Right lung (tissue), 5 donors: Measurements from ENCODE around the gene MRGPRF. TPM values are rescaled to one million over a fixed set of nuclear protein-coding genes. Genes with fewer than 3 reads are reported as not detected.
A peak's percentile ranks its signal among the peaks of the same experiment; 100 is the strongest.

Source experiments
- DNase-seq, 2 donors: peaks; one replicate each; pipeline ENCODE4 v3.0.0-alpha.2; 2013
- polyA plus RNA-seq, 5 donors: library from polyadenylated mRNA; unstranded; fragments of 120-200 nt; gene quantifications; one replicate each; pipeline versions ENCODE4 v1.2.1 to v1.2.3, GENCODE V29; 2013; ENCODE audit warnings: inconsistent platforms in 1 of 5, low replicate concordance in 1 of 5; ENCODE audit not compliant: insufficient read length in 5 of 5, insufficient read depth in 1 of 5

Gene MRGPRF
- polyA plus RNA-seq, 5 donors, result 3.1 to 8.9 (median 5.4) TPM

GRCh38 chr11:69051381-69052342 is 38.6 kb upstream of the MRGPRF start:
- no peak for DNase-seq

- no peak for DNase-seq
These were observed 37.7 kb upstream of the MRGPRF start for GRCh38 chr11:69050592-69051380.

- no peak for DNase-seq
These were observed 36.4 kb upstream of the MRGPRF start for GRCh38 chr11:69049490-69049867.

GRCh38 chr11:69048694-69049489 is 35.8 kb upstream of the MRGPRF start, which contains the start of gene TPCN2:
TPCN2 (plus strand) TSS chr11:69048932; CDS start chr11:69048998, 66 bp downstream.
- DNase-seq, result peak; percentile 97 to 98

- no peak for DNase-seq
These were observed 35.1 kb upstream of the MRGPRF start for GRCh38 chr11:69048031-69048693.

GRCh38 chr11:69044111-69045013 is 31.3 kb upstream of the MRGPRF start:
- peak in 1 of 2 donors; percentile 54 for DNase-seq

- DNase-seq, result no peak
These were observed 28.5 kb upstream of the MRGPRF start for GRCh38 chr11:69041516-69041915.

- DNase-seq, result no peak
These were observed 27.7 kb upstream of the MRGPRF start for GRCh38 chr11:69040581-69041260.

GRCh38 chr11:69040051-69040450 is 27.0 kb upstream of the MRGPRF start:
- DNase-seq, result no peak

- DNase-seq, result no peak
These were observed 26.5 kb upstream of the MRGPRF start for GRCh38 chr11:69039501-69039900.

GRCh38 chr11:69037544-69037943 is 24.5 kb upstream of the MRGPRF start:
- no peak for DNase-seq

GRCh38 chr11:69037074-69037473 is 24.0 kb upstream of the MRGPRF start:
- DNase-seq, result no peak

GRCh38 chr11:69035946-69036340 is 22.9 kb upstream of the MRGPRF start:
- no peak for DNase-seq

- no peak for DNase-seq
These were observed 22.3 kb upstream of the MRGPRF start for GRCh38 chr11:69035150-69035945.

- DNase-seq, result no peak
These were observed 21.2 kb upstream of the MRGPRF start for GRCh38 chr11:69034123-69034867.

- no peak for DNase-seq
These were observed 20.4 kb upstream of the MRGPRF start for GRCh38 chr11:69033431-69033830.

- no peak for DNase-seq
These were observed 19.8 kb upstream of the MRGPRF start for GRCh38 chr11:69032833-69033232.

GRCh38 chr11:69030301-69030700 is 17.3 kb upstream of the MRGPRF start:
- DNase-seq, result no peak
